K562 (cell line): ENCODE measurements around the gene CD68. TPM values are rescaled to one million over a fixed set of nuclear protein-coding genes. Genes with fewer than 3 reads are reported as not detected.
A peak's percentile ranks its signal among the peaks of the same experiment; 100 is the strongest.

Source experiments
- ATAC-seq: fragments of 200-7000 bp; cut with Tn5 transposase; 3 replicates; pipeline ENCODE4 v1.9.1; 2020; ENCODE audit warnings: moderate library complexity
- BruUV-seq: library from RNA; stranded (reverse); fragments of 400-500 nt; replicated peaks from 2 replicates; lab custom pipeline; 2021; lab: Mats Ljungman, UMichigan
- CTCF ChIA-PET: fragments of 300-600 bp; formaldehyde crosslinking; extraction: SDS; loops from one replicate; lab custom pipeline; 2021; ENCODE audit warnings: low intra/inter-chr PET ratio; lab: Yijun Ruan, JAX
- POLR2A ChIA-PET: fragments of 300-600, 350-650 bp; sonication (Branson Sonifier 250); formaldehyde crosslinking; extraction: SDS; loops from one replicate; lab custom pipeline; 2021; ENCODE audit warnings: antibody characterized with exemption, inconsistent platforms; lab: Yijun Ruan, JAX
- DNase-seq, 4 experiments: peaks; one replicate each; pipeline versions ENCODE4 v3.0.0 to v3.0.0-alpha.2; 2011 to 2018; ENCODE audit warnings: low spot score in 3 of 4, mixed read lengths in 3 of 4; ENCODE audit errors: extremely low read depth in 1 of 4
- FAIRE-seq: peaks from 2 replicates; lab custom pipeline; 2011; peaks lifted over from hg19 to GRCh38; lab: Jason Lieb, UNC
- H2AFZ ChIP-seq: 2 replicates; pipeline ENCODE4 v1.6.0; 2011; ENCODE audit warnings: low read depth, low read length, control low read depth, inconsistent platforms
- H3K27ac ChIP-seq: fragments of 200-600 bp; 3 replicates; pipeline ENCODE4 v1.8.0; 2011; ENCODE audit warnings: low read depth, mild to moderate bottlenecking, control low read depth, inconsistent platforms, low read length, moderate library complexity, mixed read lengths; ENCODE audit errors: extremely low read depth
- H3K27me3 ChIP-seq, 2 experiments: fragments of 300-600 bp in 1 of 2; 2 replicates in 1 of 2; 3 replicates in 1 of 2; pipeline versions ENCODE4 v1.6.0 to v1.8.0; 2011; ENCODE audit warnings: inconsistent platforms in 2 of 2, low read length in 2 of 2, mild to moderate bottlenecking in 1 of 2, mixed read lengths in 1 of 2, moderate library complexity in 1 of 2; ENCODE audit not compliant: control insufficient read depth in 2 of 2, insufficient read depth in 2 of 2
- H3K36me3 ChIP-seq: fragments of 300-600 bp; 3 replicates; pipeline ENCODE4 v1.8.0; 2011; ENCODE audit warnings: mild to moderate bottlenecking, low read length, inconsistent platforms; ENCODE audit not compliant: control insufficient read depth, insufficient read depth
- H3K4me1 ChIP-seq, 2 experiments: fragments of 200-600 bp in 1 of 2; replicated peaks in 1 of 2; 2 replicates in 1 of 2; 3 replicates in 1 of 2; pipeline versions ENCODE4 v1.5.1 to v1.8.0; 2011; ENCODE audit warnings: inconsistent platforms in 2 of 2, low read length in 2 of 2, mild to moderate bottlenecking in 1 of 2, mixed read lengths in 1 of 2, moderate library complexity in 1 of 2; ENCODE audit not compliant: control insufficient read depth in 2 of 2, insufficient read depth in 2 of 2
- H3K4me2 ChIP-seq: 2 replicates; pipeline ENCODE4 v1.6.1; 2011; ENCODE audit warnings: low read length, control low read depth, inconsistent platforms, mixed read lengths; ENCODE audit not compliant: insufficient read depth
- H3K4me3 ChIP-seq: fragments of 200-600 bp; sonication (generic), shearing (Covaris generic); 2 replicates; pipeline ENCODE4 v1.5.1; 2016; ENCODE audit warnings: control low read depth, inconsistent platforms
- H3K79me2 ChIP-seq: fragments of 200-600 bp; 3 replicates; pipeline ENCODE4 v1.8.0; 2011; ENCODE audit warnings: low read length, inconsistent platforms; ENCODE audit not compliant: control insufficient read depth, insufficient read depth
- H3K9ac ChIP-seq, 2 experiments: 2 replicates each; pipeline versions ENCODE4 v1.6.0 to v1.6.1; 2011; ENCODE audit warnings: low read depth in 2 of 2, low read length in 2 of 2, control low read depth in 1 of 2, inconsistent platforms in 1 of 2, mild to moderate bottlenecking in 1 of 2, mixed read lengths in 1 of 2; ENCODE audit not compliant: insufficient read depth in 1 of 2
- H3K9me1 ChIP-seq: one replicate; pipeline ENCODE4 v1.6.0; 2011; ENCODE audit warnings: inconsistent platforms, mild to moderate bottlenecking, low read length, moderate library complexity; ENCODE audit not compliant: control insufficient read depth, insufficient read depth
- H3K9me3 ChIP-seq: replicated peaks from 2 replicates; pipeline ENCODE4 v1.5.1; 2011; ENCODE audit warnings: low read depth, low read length, inconsistent platforms; ENCODE audit not compliant: control insufficient read depth, insufficient read depth
- H4K20me1 ChIP-seq: replicated peaks from 2 replicates; pipeline ENCODE4 v1.6.1; 2011; ENCODE audit warnings: low read length, inconsistent platforms, mixed read lengths; ENCODE audit not compliant: control insufficient read depth, insufficient read depth
- CREB5 ChIP-seq: fragments of 250-450 bp; sonication (Bioruptor Pico); IDR thresholded peaks from 2 replicates; pipeline ENCODE4 v1.5.0; 2020; ENCODE audit warnings: mild to moderate bottlenecking
- MTF1 ChIP-seq: fragments of 250-450 bp; sonication (Bioruptor Pico); IDR thresholded peaks from 2 replicates; pipeline ENCODE4 v1.9.0; 2021; ENCODE audit warnings: moderate library complexity, mild to moderate bottlenecking, inconsistent platforms, borderline replicate concordance
- MXD1 ChIP-seq: fragments of 250-450 bp; sonication (Bioruptor Pico); IDR thresholded peaks from 2 replicates; pipeline ENCODE4 v1.8.0; 2021; ENCODE audit warnings: borderline replicate concordance, mild to moderate bottlenecking, moderate library complexity; ENCODE audit not compliant: poor library complexity, severe bottlenecking
- NFE2 ChIP-seq: IDR thresholded peaks from 2 replicates; pipeline ENCODE4 v1.6.1; 2014; ENCODE audit warnings: antibody characterized with exemption, low read depth
- POLR2A ChIP-seq: fragments of 450-650 bp; conservative IDR thresholded peaks from 2 replicates; pipeline ENCODE4 v1.6.1; 2016
- RERE ChIP-seq: sonication (generic); formaldehyde crosslinking; IDR thresholded peaks from 2 replicates; pipeline ENCODE4 v1.8.0; 2023; ENCODE audit warnings: missing genetic modification reagents, mild to moderate bottlenecking, borderline replicate concordance
- SMARCE1 ChIP-seq: fragments of 450-650 bp; IDR thresholded peaks from 2 replicates; pipeline ENCODE4 v1.7.1; 2016; ENCODE audit warnings: mild to moderate bottlenecking
- TAF15 ChIP-seq: fragments of 200-400 bp; formaldehyde crosslinking; IDR thresholded peaks from 2 replicates; pipeline ENCODE4 v1.6.1; 2017; ENCODE audit warnings: mild to moderate bottlenecking, low read depth, low read length, moderate library complexity
- TARDBP ChIP-seq: fragments of 450-650 bp; IDR thresholded peaks from 2 replicates; pipeline ENCODE4 v1.6.1; 2016
- ZBTB1 ChIP-seq: sonication (generic); formaldehyde crosslinking; IDR thresholded peaks from 2 replicates; pipeline ENCODE4 v1.8.1; 2023; ENCODE audit warnings: missing genetic modification reagents, low read depth, mild to moderate bottlenecking, borderline replicate concordance
- ZC3H11A ChIP-seq: IDR thresholded peaks from 2 replicates; pipeline ENCODE4 v1.6.1; 2012; ENCODE audit warnings: low read depth, low read length, improper control_type of control experiment
- ZNF239 ChIP-seq: fragments of 250-450 bp; sonication (Bioruptor Pico); IDR thresholded peaks from 2 replicates; pipeline ENCODE4 v1.4.0; 2020; ENCODE audit warnings: mild to moderate bottlenecking
- ZNF449 ChIP-seq: fragments of 250-450 bp; sonication (Bioruptor Pico); IDR thresholded peaks from 2 replicates; pipeline ENCODE4 v1.8.0; 2022; ENCODE audit warnings: moderate library complexity, mild to moderate bottlenecking, inconsistent platforms
- WGBS: fragments of 100-300 bp; shearing (Covaris generic); methylation state at CpG from one replicate; pipeline ENCODE4 v1.1.6; 2016; ENCODE audit warnings: low coverage, mixed read lengths; ENCODE audit not compliant: insufficient coverage; ENCODE audit errors: missing lambda C conversion rate; 5-methylcytosine and 5-hydroxymethylcytosine counted together
- in situ Hi-C: fragments of 300-500 bp; cut with MboI; formaldehyde crosslinking; loops from 4 replicates; pipeline ENCODE4 v1.15.0; 2018; ENCODE audit warnings: inconsistent platforms, mixed read lengths
- intact Hi-C: fragments of 100-400 bp; cut with micrococcal nuclease; formaldehyde crosslinking; loops from 2 replicates; pipeline ENCODE4 v1.14.2; 2022
- polyA plus RNA-seq, 8 experiments: library from polyadenylated mRNA; depleted of rRNA in 4 of 8; stranded (reverse) in 5 of 8; unstranded in 3 of 8; fragments of >200 nt; fragmentation: Nextera tagmentation in 2 of 8; fragmentation: Illumina TruSeq in 1 of 8; extraction: Ambion mirVana in 2 of 8; extraction: Trizol in 1 of 8; gene quantifications; 2 replicates each; pipeline versions ENCODE4 v1.2.1 to v1.2.3, GENCODE V29; 2011 to 2014; ENCODE audit warnings: inconsistent platforms in 1 of 8, missing spikeins in 1 of 8
- total RNA-seq, 7 experiments: library from RNA; depleted of rRNA in 6 of 7; stranded (reverse); fragments of >200 nt in 6 of 7; fragmentation: Illumina TruSeq in 2 of 7; extraction: Trizol in 2 of 7; gene quantifications; 2 replicates each; pipeline versions ENCODE4 v1.2.1 to v1.2.3, GENCODE V29; 2011 to 2021; ENCODE audit warnings: low replicate concordance in 1 of 7

The CD68 gene
- total and polyA plus RNA-seq, 9 of the 15 experiments (the other 6 are each of a cell fraction or from before 2014, with no cell fraction given): 28.2 to 89.8 (median 37.7) TPM

GRCh38 chr17:7615265-7615747, 35.9 kb downstream of the CD68 start (continued):
- TF ChIP-seq ZC3H11A (no peak), TARDBP (no peak), MTF1 (CRISPR knock-in tag) (no peak), POLR2A (0 out of 2 replicates have a peak, but pooled peaks have one; percentile 43), NFE2 (peak; percentile 52; the same call in 1 of the 2 replicates)

- ChIA-PET CTCF (no interaction called here), POLR2A (interaction anchor here (0.8 to 1.0 kb wide), 3 partner anchors 9 to 68 kb away, joined by 3 read pairs; partner anchors contain the start of gene SAT2)
- no peak for ATAC-seq
- Histone ChIP-seq H2AFZ (no peak overlapping the region), H3K9ac (no peak overlapping the region), H3K27me3 (no peaks in the 10 kb centered on the region), H3K4me3 (no peak overlapping the region), H3K27ac (no peak overlapping the region), H4K20me1 (no peaks in the 10 kb centered on the region), H3K36me3 (no peaks in the 10 kb centered on the region), H3K9me3 (no peaks in the 10 kb centered on the region), H3K79me2 (peaks cover 8% of the 10 kb centered on the region), H3K9me1 (no peaks in the 10 kb centered on the region), H3K4me2 (no peak overlapping the region), H3K4me1 (peaks cover 2 to 14% of the 10 kb centered on the region in 2 experiments; a peak in 2 of 5 replicates)
- BruUV-seq: no TSS peak
- in situ Hi-C loops: no loop called here
- no peak for DNase-seq
- FAIRE-seq: no peak
- 45% methylated on average over 5 of the region's 5 CpGs for WGBS
- intact Hi-C loops: loop anchor here (5.0 kb wide), 1 partner anchor 36 kb away; the partner anchor contains the start of gene MPDU1
- TF ChIP-seq CREB5 (CRISPR knock-in tag) (no peak), ZBTB1 (CRISPR knock-in tag) (no peak), TAF15 (no peak), SMARCE1 (no peak), MXD1 (no peak), ZNF449 (CRISPR knock-in tag) (no peak), ZNF239 (CRISPR knock-in tag) (no peak), RERE (CRISPR knock-in tag) (no peak)
Measured at GRCh38 chr17:7618608-7619007, 39.2 kb downstream of the CD68 start.
